ENCODE results near the gene CTBP1.

Gene CTBP1

DNA sequence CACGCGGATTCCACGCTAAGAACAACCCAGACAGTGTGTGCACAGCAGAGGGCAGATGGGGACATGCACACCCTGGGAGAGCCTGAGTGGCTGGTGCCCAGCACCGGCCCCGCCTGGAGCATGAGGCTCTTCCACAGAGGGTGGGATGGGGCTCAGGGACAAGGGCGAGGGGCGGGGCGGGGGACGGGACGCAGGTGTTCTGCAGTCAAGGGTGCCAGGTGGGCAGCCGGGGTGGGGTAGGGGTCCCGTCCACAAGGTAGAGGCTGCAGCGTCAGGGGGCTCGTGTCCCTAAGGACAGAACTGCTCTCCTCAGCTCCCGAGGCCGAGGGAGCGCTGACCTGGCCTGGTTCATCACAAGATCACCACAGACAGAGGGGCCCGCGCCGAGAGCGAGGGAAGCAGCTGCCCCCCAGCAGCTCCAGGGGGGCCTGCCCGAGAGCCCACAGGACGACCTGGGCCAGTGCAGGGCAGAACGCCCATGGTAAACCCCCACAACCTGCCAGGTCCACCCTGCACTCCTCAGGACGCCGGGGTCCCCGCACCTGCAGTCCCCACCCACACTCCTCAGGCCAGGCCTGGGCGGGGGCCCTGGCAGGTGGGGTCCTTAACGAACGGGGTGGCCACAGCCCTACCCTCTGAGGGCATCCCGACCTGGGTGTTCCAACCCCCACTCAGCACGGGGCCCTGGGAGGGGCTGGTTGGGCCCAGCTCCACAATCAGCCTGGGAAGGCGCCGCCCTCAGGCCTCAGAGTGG is 26.7 kb downstream of the CTBP1 start:
- DNase-seq = no peak

DNA sequence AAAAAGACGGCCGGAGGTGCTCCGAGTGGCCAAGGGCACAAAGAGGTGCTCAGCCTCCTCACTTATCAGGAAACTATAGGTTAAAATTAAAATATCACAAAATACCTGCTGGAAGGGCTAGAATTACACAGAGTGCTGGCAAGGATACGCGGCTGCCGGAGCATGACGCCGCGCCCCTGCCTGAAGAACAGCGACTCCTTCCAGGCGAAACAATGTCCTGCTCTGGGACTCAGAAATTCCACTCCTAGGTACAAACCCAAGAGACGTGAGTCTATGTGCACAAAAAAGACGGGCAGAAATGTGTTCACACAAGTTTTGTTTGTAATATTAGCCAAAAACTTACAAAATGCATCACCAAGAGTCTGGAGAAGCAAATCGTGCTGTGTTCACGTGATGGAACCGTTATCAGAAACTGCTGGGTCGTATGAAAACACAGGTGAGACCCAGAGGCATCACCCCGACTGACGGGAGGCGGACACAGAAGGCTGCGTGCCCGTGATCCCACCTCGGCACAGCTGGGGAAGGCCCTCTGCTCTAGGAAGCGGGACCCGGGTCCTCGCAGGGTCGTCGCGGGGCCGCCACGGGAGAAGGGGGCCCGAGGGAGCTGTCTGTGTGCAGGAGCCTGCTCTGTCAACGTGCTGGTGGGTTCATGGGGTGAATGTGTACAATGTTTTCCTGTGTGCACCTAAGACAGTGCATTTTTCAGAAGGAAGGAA is 27.6 kb downstream of the CTBP1 start:
- DNase-seq = no peak

GRCh38 chr4:1220566-1220965 is 28.4 kb downstream of the CTBP1 start:
- DNase-seq = no peak

- DNase-seq = no peak
These were observed 29.4 kb downstream of the CTBP1 start for GRCh38 chr4:1219566-1219950.

GRCh38 chr4:1218634-1219565 is 30.0 kb downstream of the CTBP1 start:
- no peak for DNase-seq

DNA sequence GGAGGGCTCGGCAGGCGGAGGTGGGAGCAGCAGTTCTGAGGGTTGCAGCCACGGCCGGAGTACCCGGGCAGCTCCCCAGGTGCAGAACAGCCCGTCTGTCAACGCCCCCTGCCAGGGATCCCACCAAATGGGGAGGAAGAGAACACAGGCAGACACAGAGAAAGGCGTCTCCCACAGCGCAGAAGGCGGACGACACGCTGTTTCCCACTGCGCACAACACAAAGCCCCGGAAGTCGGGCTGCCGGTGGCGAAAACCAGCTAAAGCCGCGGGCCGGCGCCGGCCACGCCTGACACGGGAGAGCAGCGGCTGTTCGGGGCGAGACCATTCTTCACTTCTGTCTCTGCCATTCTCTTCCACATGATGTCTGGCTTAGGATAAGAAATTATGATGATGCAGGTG is 31.6 kb downstream of the CTBP1 start:
- no peak for DNase-seq

- DNase-seq = no peak
These were observed 32.0 kb downstream of the CTBP1 start for GRCh38 chr4:1216869-1217294.

DNA sequence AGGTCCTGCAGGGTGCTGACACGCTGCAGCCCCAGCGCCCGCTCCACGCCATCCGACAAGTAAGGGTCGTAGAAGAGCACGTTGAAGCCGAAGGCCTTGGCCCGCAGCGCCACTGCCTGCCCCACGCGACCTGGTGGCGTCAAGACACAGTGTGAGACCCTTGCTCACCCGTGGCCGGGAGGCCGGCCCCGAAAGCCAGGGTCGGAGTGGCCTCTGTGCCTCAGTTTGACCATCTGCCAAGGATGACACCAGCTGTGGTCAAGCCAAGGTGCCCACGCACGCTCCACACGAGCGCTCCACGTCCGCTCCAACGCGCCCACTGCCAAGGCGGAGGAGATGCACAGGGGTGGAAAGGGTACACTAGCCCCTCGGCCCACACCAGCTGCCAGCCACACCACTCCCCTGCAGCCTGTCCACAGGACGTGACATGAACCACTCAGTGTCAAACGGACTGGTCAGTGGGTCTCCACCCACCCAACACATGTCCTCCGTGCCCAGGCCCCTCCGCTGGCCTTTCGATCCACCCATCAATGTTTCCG is 32.8 kb downstream of the CTBP1 start:
- no peak for DNase-seq

GRCh38 chr4:1215141-1216075 is 33.5 kb downstream of the CTBP1 start:
- DNase-seq = no peak

DNA sequence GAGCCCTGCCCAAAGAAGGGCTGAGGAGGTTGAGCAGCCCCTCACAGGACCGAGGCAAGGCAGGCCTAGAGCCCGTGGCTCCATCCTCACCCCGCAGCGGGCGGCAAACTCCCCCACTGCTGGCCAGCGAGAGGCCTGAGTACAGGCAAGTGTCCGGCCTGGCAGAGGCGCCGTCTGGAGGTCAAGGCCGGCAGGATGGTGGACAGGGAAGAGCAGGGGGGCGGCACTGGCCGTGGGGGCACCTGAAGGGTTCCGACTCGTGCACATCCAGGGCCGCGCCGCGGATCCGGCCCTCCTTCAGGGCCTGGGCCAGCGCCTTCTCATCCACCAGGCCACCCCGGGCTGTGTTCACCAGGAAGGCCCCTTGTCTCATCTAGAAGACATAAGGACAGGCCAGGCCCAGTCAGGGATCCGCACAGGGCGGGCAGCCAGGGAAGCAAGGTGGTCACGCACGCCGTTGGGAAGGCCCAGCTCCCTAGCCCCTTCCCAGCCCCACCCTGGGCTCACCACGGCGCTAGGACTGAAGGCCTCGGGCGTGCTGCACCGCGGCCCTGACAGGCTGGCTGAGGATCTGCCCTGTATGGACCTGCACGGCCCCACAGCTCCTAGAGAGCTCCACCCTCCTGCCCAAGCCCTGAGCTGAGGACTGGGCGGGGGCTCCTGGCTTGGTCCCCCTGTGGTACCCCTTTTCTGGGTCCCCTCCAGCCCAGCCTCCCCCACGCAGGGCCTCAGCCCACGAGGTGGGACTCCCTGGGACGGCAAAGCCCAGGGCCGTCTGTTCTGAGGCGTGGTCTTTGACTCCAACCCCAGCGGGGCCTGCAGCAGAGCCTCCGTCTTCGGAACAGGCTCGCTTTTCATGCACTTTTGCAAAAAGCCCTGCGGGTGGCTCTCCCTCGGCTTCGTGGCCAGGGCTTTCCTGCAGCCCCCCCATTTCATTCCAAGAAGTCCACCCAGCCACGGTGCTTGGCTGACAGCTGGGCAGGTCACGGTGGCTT is 34.5 kb downstream of the CTBP1 start:
- no peak for DNase-seq

DNA sequence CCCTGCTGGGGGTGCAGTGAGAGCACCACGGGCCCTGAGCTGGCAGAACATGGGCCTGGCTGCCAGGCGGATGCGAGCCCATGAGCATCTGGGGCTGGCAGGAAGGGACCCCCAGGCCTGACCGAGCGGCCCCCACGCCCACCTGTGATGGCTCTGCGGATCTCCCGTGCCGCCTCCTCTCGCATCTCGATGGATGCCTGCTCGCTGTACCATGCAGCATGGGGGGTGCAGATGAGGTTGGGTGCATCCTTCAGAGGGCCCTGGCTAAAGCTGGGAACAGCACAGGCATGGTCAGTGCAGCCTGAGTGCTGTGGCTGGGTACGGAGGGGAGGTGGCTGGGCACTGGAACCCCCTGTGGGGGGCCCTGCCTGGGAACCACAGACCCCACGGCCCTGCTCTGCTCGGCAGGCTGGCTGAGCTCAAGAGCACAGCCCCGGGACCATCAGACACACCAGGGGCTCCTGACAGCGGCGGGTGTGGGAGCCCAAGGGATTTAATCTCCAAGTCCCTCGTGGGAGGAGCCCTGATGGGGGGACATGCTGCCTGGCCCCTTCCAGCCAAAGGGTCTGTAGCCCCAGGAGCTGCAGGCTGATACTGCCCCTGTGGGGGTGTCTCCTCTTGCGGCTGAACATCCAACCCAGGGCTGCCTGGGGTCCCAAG is 35.5 kb downstream of the CTBP1 start:
- no peak for DNase-seq

GRCh38 chr4:1212546-1213335 is 36.2 kb downstream of the CTBP1 start:
- no peak for DNase-seq

- no peak for DNase-seq
These were observed 36.9 kb downstream of the CTBP1 start for GRCh38 chr4:1211891-1212545.

- DNase-seq = no peak
These were observed 37.6 kb downstream of the CTBP1 start for GRCh38 chr4:1211371-1211770.

DNA sequence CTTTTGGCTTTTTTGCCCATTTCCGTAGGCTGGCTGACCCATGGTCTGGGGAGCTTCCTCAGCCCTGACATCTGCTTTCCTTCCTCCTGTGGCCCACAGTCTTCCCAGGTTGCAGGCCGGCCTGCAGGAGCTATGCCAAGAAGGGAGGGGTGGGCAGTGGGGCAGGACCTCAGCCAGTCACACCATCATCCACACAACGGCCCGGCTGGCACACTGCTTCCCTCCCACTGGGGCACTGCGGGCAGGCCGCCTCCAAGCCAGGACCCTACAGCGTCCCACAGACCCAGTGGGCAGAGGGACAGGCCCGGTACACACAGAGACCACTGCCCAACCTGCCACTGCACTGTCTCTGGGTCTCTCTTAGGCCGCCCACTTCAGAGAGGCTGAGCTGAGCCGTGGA is 38.0 kb downstream of the CTBP1 start:
- no peak for DNase-seq

DNA sequence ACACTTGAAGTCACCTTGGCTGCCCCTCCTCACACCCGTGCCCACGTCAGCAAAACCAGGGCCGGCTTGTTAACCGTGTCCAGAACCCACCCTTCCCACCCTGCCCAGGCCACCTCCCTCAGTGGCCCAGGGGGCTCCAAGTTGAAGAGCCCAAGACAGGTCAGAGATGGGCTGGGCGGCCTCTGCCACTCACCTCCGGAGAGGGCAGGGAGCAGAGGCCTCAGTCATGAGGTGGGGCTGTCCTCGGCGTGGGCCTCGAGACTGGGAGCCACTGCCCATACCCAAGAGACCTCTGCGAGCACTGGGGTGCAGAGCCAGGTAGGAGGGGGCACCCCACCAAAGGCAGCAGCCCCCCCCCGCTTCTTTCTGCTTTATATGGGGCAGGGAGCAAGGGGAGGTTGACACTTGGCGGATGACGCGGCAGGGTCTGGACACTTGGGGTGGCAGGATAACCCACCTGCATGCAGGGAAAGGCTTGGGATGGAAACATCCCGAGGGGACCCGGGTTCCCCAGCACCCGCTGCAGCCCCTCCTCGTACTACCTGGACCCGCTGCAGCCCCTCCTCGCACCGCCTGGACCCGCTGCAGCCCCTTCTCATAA is 38.6 kb downstream of the CTBP1 start:
- DNase-seq = no peak

DNA sequence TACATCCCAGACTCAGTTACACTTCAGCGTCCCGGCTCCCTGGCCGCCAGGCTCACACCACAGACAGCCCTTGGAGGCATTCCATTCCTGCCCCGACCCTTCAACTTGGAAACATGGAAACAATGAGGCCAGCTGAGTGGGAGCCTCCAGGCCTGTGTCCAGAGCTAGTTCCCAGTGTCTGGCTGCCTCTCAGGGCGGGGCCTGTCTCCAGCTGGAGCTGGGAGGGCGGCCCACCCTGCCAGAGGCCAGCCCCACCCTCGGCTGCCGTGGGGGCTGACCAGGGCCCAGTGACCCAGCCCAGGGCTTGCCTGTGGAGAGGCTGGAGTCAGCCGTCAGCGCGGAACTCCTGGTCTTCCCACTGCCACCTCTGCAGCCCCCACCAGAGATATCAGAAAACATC is 39.1 kb downstream of the CTBP1 start:
- no peak for DNase-seq

Data from retina (tissue), 1 donor.